ENCODE measurements around the gene SCUBE1. TPM values are rescaled to one million over a fixed set of nuclear protein-coding genes. Genes with fewer than 3 reads are reported as not detected.

Gene SCUBE1
- total and polyA plus RNA-seq, 10 of the 15 experiments (the other 5 are each of a cell fraction or from before 2014, with no cell fraction given) = not detected

- H3K9me3 ChIP-seq (replicated peaks; ENCODE audit: control insufficient read depth, insufficient read depth, low read length) = no peaks in the 10 kb centered on the region
- ChIA-PET RAD21 (ENCODE audit: unreplicated experiment) (no interaction called here), CTCF (no interaction called here), SMC1A (ENCODE audit: uncharacterized antibody, unreplicated experiment) (no interaction called here), POLR2A (no interaction called here)
- no peak overlapping the region for H2AFZ ChIP-seq (ENCODE audit: control insufficient read depth, low read depth, low read length)
- no TSS peak for BruUV-seq (replicated peaks)
- H3K36me3 ChIP-seq (ENCODE audit: control insufficient read depth in 2 of 2, insufficient read depth in 2 of 2, low read length in 1 of 2) = no peaks in the 10 kb centered on the region
- TF ChIP-seq TCF7 (IDR thresholded peaks at IDR 0.05; ENCODE audit: borderline replicate concordance) (no peak), IKZF2 (IDR thresholded peaks at IDR 0.05) (no peak), BCLAF1 (IDR thresholded peaks at IDR 0.05) (no peak), NFIC (IDR thresholded peaks at IDR 0.05; ENCODE audit: low read depth, low read length) (no peak), YBX1 (IDR thresholded peaks at IDR 0.05) (no peak), SIX5 (IDR thresholded peaks at IDR 0.05; ENCODE audit: low read depth, low read length, severe bottlenecking) (no peak), SMAD1 (IDR thresholded peaks at IDR 0.05; ENCODE audit: low read depth, partially characterized antibody) (no peak), ZNF384 (IDR thresholded peaks at IDR 0.05; ENCODE audit: borderline replicate concordance, low read depth, low read length) (no peak), BACH1 (IDR thresholded peaks at IDR 0.05; ENCODE audit: borderline replicate concordance) (no peak), JUND (IDR thresholded peaks at IDR 0.05; ENCODE audit: low read depth, low read length) (no peak), NR2F1 (conservative IDR thresholded peaks at IDR 0.05) (no peak), MTA2 (IDR thresholded peaks at IDR 0.05; ENCODE audit: low read depth) (no peak), HDGF (IDR thresholded peaks at IDR 0.05) (no peak)
- TF ChIP-seq, protein P1, sequence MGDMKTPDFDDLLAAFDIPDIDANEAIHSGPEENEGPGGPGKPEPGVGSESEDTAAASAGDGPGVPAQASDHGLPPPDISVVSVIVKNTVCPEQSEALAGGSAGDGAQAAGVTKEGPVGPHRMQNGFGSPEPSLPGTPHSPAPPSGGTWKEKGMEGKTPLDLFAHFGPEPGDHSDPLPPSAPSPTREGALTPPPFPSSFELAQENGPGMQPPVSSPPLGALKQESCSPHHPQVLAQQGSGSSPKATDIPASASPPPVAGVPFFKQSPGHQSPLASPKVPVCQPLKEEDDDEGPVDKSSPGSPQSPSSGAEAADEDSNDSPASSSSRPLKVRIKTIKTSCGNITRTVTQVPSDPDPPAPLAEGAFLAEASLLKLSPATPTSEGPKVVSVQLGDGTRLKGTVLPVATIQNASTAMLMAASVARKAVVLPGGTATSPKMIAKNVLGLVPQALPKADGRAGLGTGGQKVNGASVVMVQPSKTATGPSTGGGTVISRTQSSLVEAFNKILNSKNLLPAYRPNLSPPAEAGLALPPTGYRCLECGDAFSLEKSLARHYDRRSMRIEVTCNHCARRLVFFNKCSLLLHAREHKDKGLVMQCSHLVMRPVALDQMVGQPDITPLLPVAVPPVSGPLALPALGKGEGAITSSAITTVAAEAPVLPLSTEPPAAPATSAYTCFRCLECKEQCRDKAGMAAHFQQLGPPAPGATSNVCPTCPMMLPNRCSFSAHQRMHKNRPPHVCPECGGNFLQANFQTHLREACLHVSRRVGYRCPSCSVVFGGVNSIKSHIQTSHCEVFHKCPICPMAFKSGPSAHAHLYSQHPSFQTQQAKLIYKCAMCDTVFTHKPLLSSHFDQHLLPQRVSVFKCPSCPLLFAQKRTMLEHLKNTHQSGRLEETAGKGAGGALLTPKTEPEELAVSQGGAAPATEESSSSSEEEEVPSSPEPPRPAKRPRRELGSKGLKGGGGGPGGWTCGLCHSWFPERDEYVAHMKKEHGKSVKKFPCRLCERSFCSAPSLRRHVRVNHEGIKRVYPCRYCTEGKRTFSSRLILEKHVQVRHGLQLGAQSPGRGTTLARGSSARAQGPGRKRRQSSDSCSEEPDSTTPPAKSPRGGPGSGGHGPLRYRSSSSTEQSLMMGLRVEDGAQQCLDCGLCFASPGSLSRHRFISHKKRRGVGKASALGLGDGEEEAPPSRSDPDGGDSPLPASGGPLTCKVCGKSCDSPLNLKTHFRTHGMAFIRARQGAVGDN (IDR thresholded peaks at IDR 0.05) = no peak
- no peaks in the 10 kb centered on the region for H3K79me2 ChIP-seq (ENCODE audit: control insufficient read depth, insufficient read depth, low read length)
- no peak overlapping the region for H3K4me3 ChIP-seq
- 26% methylated on average over 9 of the region's 9 CpGs for WGBS (ENCODE audit: insufficient coverage, insufficient replicate concordance, low lambda C conversion rate, missing lambda C conversion rate)
- H3K4me2 ChIP-seq (ENCODE audit: control insufficient read depth, insufficient read depth) = no peak overlapping the region
- ATAC-seq = no peak
- intact Hi-C loops (cut with micrococcal nuclease; ENCODE audit: unreplicated experiment) = no loop called here
- no peak overlapping the region for H3K9ac ChIP-seq (ENCODE audit: control insufficient read depth, insufficient read depth, low read length)
- peaks cover 0 to 8% of the 10 kb centered on the region in 2 experiments; a peak in 3 of 4 replicates for H3K27me3 ChIP-seq (replicated peaks in 1 of 2; ENCODE audit: control insufficient read depth in 2 of 2, insufficient read depth in 2 of 2, low read length in 1 of 2)
- no peak for FAIRE-seq
- no peak for DNase-seq (ENCODE audit: low read depth, low spot score)
- no peaks in the 10 kb centered on the region for H4K20me1 ChIP-seq (ENCODE audit: control insufficient read depth, insufficient read depth)
- H3K4me1 ChIP-seq (ENCODE audit: control insufficient read depth, insufficient read depth, low read length) = peaks cover 8% of the 10 kb centered on the region; the same call in 1 of the 2 replicates
- no peak overlapping the region for H3K27ac ChIP-seq (ENCODE audit: control insufficient read depth, insufficient read depth)
- in situ Hi-C loops (cut with MboI) = no loop called here
These were observed 86.6 kb downstream of the SCUBE1 start for GRCh38 chr22:43256569-43256968.

Data from GM12878 (cell line).